ENCODE results near the gene HIVEP3. TPM values are rescaled to one million over a fixed set of nuclear protein-coding genes. Genes with fewer than 3 reads are reported as not detected.

The HIVEP3 gene
- total and polyA plus RNA-seq, 2 of the 13 experiments (the other 11 are each of a cell fraction or from before 2014, with no cell fraction given): 0.05 TPM; not detected in 1

- TF ChIP-seq PBX2 (CRISPR knock-in tag; IDR thresholded peaks at IDR 0.05) (no peak), ZNF136 (CRISPR knock-in tag; IDR thresholded peaks at IDR 0.05; ENCODE audit: low read depth) (no peak), ZNF432 (CRISPR knock-in tag; IDR thresholded peaks at IDR 0.05; ENCODE audit: borderline replicate concordance) (no peak), KDM2A (CRISPR knock-in tag; IDR thresholded peaks at IDR 0.05; ENCODE audit: borderline replicate concordance, low read depth) (no peak), ZKSCAN8 (CRISPR knock-in tag; IDR thresholded peaks at IDR 0.05; ENCODE audit: borderline replicate concordance) (no peak)
- TF ChIP-seq, protein P1, sequence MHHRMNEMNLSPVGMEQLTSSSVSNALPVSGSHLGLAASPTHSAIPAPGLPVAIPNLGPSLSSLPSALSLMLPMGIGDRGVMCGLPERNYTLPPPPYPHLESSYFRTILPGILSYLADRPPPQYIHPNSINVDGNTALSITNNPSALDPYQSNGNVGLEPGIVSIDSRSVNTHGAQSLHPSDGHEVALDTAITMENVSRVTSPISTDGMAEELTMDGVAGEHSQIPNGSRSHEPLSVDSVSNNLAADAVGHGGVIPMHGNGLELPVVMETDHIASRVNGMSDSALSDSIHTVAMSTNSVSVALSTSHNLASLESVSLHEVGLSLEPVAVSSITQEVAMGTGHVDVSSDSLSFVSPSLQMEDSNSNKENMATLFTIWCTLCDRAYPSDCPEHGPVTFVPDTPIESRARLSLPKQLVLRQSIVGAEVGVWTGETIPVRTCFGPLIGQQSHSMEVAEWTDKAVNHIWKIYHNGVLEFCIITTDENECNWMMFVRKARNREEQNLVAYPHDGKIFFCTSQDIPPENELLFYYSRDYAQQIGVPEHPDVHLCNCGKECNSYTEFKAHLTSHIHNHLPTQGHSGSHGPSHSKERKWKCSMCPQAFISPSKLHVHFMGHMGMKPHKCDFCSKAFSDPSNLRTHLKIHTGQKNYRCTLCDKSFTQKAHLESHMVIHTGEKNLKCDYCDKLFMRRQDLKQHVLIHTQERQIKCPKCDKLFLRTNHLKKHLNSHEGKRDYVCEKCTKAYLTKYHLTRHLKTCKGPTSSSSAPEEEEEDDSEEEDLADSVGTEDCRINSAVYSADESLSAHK (CRISPR knock-in tag; IDR thresholded peaks at IDR 0.05; ENCODE audit: borderline replicate concordance): no peak
Measured at GRCh38 chr1:41718497-41718896, 200.2 kb downstream of the HIVEP3 start (continued).

- H3K4me1 ChIP-seq (ENCODE audit: insufficient read depth, low read length): no peaks in the 10 kb centered on the region
- no peak overlapping the region for H3K9ac ChIP-seq (ENCODE audit: insufficient read depth, low read depth, low read length)
- TF ChIP-seq, protein P2, sequence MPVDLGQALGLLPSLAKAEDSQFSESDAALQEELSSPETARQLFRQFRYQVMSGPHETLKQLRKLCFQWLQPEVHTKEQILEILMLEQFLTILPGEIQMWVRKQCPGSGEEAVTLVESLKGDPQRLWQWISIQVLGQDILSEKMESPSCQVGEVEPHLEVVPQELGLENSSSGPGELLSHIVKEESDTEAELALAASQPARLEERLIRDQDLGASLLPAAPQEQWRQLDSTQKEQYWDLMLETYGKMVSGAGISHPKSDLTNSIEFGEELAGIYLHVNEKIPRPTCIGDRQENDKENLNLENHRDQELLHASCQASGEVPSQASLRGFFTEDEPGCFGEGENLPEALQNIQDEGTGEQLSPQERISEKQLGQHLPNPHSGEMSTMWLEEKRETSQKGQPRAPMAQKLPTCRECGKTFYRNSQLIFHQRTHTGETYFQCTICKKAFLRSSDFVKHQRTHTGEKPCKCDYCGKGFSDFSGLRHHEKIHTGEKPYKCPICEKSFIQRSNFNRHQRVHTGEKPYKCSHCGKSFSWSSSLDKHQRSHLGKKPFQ (CRISPR knock-in tag; IDR thresholded peaks at IDR 0.05; ENCODE audit: insufficient replicate concordance): no peak
- H2AFZ ChIP-seq (ENCODE audit: low read length): no peak overlapping the region
- no peak overlapping the region for H3K27ac ChIP-seq (ENCODE audit: extremely low read length, insufficient read depth, low read length)
- CTCF ChIA-PET (ENCODE audit: low intra/inter-chr PET ratio, low total read pairs): no interaction called here
- FAIRE-seq (no peak), DNase-seq (ENCODE audit: low spot score) (no peak), ATAC-seq (no peak)
- no peaks in the 10 kb centered on the region for H3K79me2 ChIP-seq (ENCODE audit: insufficient read depth, low read length)
- in situ Hi-C loops (cut with HindIII; ENCODE audit: extremely low pct_ligation_motif_present, low pct_unique_long_range_greater_than_20kb) (no loop called here), intact Hi-C loops (cut with micrococcal nuclease; ENCODE audit: unreplicated experiment) (no loop called here)
- H3K36me3 ChIP-seq (replicated peaks in 1 of 2; ENCODE audit: control insufficient read depth in 1 of 2, insufficient read depth in 2 of 2, low read length in 2 of 2): no peaks in the 10 kb centered on the region
- POLR2A ChIA-PET: no interaction called here
- BruUV-seq (replicated peaks): no TSS peak
- peaks cover 1 to 7% of the 10 kb centered on the region in 2 experiments; a peak in 2 of 5 replicates for H3K27me3 ChIP-seq (ENCODE audit: control insufficient read depth in 1 of 2, insufficient read depth in 2 of 2, low read length in 2 of 2)
- no peak overlapping the region for H3K4me2 ChIP-seq (ENCODE audit: low read depth, low read length)
- no peaks in the 10 kb centered on the region for H4K20me1 ChIP-seq (ENCODE audit: insufficient read depth, low read length)
- H3K4me3 ChIP-seq (replicated peaks in 1 of 3; ENCODE audit: insufficient read depth in 1 of 3, low read depth in 2 of 3, low read length in 3 of 3): no peak overlapping the region
- WGBS (ENCODE audit: low lambda C conversion rate): 0% methylated on average over 3 of the region's 12 CpGs
- H3K9me3 ChIP-seq (ENCODE audit: low read length): no peaks in the 10 kb centered on the region
Measured at GRCh38 chr1:41716188-41717130, 202.3 kb downstream of the HIVEP3 start.

All from HepG2 (cell line).